Left lung (tissue), 10 donors: ENCODE results near the gene MRPS26. TPM values are rescaled to one million over a fixed set of nuclear protein-coding genes. Genes with fewer than 3 reads are reported as not detected.

Source experiments
- ATAC-seq: fragments of 200-7000 bp; cut with Tn5 transposase; one replicate; pipeline ENCODE4 v1.9.1; 2020; ENCODE audit warnings: moderate library complexity
- DNase-seq, 4 donors: peaks; one replicate each; pipeline ENCODE4 v3.0.0-alpha.2; 2013 to 2020
- H3K27ac ChIP-seq, 2 donors: fragments of 200-600 bp; sonication (generic) in 1 of 2; one replicate each; pipeline versions ENCODE4 v1.5.0 to v1.8.0; 2020 to 2021
- H3K27me3 ChIP-seq, 2 donors: fragments of 200-600 bp; sonication (generic) in 1 of 2; one replicate each; pipeline versions ENCODE4 v1.5.0 to v1.8.0; 2020 to 2021
- H3K36me3 ChIP-seq, 2 donors: fragments of 200-600 bp; sonication (generic) in 1 of 2; one replicate each; pipeline versions ENCODE4 v1.5.0 to v1.8.0; 2020 to 2021
- H3K4me1 ChIP-seq, 2 donors: fragments of 200-600 bp; one replicate each; pipeline ENCODE4 v1.8.0; 2021
- H3K4me3 ChIP-seq, 2 donors: fragments of 200-600 bp; sonication (generic) in 1 of 2; one replicate each; pipeline versions ENCODE4 v1.5.0 to v1.8.0; 2020 to 2021; ENCODE audit warnings: mild to moderate bottlenecking in 1 of 2
- H3K9me3 ChIP-seq, 2 donors: fragments of 200-600 bp; sonication (generic) in 1 of 2; one replicate each; pipeline versions ENCODE4 v1.5.0 to v1.8.0; 2020 to 2021
- CTCF ChIP-seq, 2 donors: fragments of 200-600 bp; sonication (generic) in 1 of 2; IDR thresholded peaks; one replicate each; pipeline versions ENCODE4 v1.5.0 to v1.8.0; 2021; ENCODE audit warnings: antibody characterized with exemption in 2 of 2
- intact Hi-C, 2 donors: fragments of 100-400 bp; cut with DNase I; formaldehyde crosslinking; loops; one replicate each; pipeline versions ENCODE4 v1.11.2 to v1.14.2; 2022
- polyA plus RNA-seq, 6 donors: library from polyadenylated mRNA; unstranded; fragments of 120-200 nt; gene quantifications; one replicate each; pipeline ENCODE4 v1.2.1, GENCODE V29; 2013; ENCODE audit not compliant: insufficient read length in 6 of 6
- total RNA-seq, 2 donors: library from RNA; stranded (reverse); fragmentation: NEBNext Ultra II Directional; extraction: Animal tissue kit (Norgen Biotek cat#: 25700); gene quantifications; one replicate each; pipeline ENCODE4 v1.2.1, GENCODE V29; 2021
- donor health status: DM: no; HTN: yes; CAD: no.
- donor health status: DM: no; HTN: no; CAD: no.

MRPS26 gene
- total and polyA plus RNA-seq, 8 donors: 36.0 to 57.0 (median 47.2) TPM

- H3K9me3 ChIP-seq: no peaks in the 10 kb centered on the region
- TF ChIP-seq CTCF (IDR thresholded peaks at IDR 0.05): no peak
- no peaks in the 10 kb centered on the region for H3K36me3 ChIP-seq
- intact Hi-C loops: no loop called here
- H3K27me3 ChIP-seq: peaks cover 35 to 68% of the 10 kb centered on the region in 2 donors
- H3K27ac ChIP-seq: no peak overlapping the region
- no peak overlapping the region for H3K4me3 ChIP-seq
- H3K4me1 ChIP-seq: peaks cover 4 to 18% of the 10 kb centered on the region in 2 donors
- DNase-seq (no peak), ATAC-seq (no peak)
These were observed 42.2 kb downstream of the MRPS26 start for GRCh38 chr20:3088031-3088430.

- Histone ChIP-seq H3K9me3 (no peaks in the 10 kb centered on the region), H3K4me1 (peaks cover 0 to 20% of the 10 kb centered on the region in 2 donors), H3K36me3 (no peaks in the 10 kb centered on the region), H3K4me3 (no peak overlapping the region), H3K27ac (no peak overlapping the region), H3K27me3 (peaks cover 25 to 69% of the 10 kb centered on the region in 2 donors)
- intact Hi-C loops: no loop called here
- TF ChIP-seq CTCF (IDR thresholded peaks at IDR 0.05): no peak
- no peak for DNase-seq
- no peak for ATAC-seq
These were observed 44.7 kb downstream of the MRPS26 start for GRCh38 chr20:3090565-3090964.

GRCh38 chr20:3092611-3093379, 46.9 kb downstream of the MRPS26 start:
- ATAC-seq: peak; percentile 57
- intact Hi-C loops: no loop called here
- peak overlapping the region; percentile 14 to 17 for H3K4me3 ChIP-seq

GRCh38 chr20:3093861-3094361, 48.1 kb downstream of the MRPS26 start:
- Histone ChIP-seq H3K36me3 (no peaks in the 10 kb centered on the region), H3K4me1 (peaks cover 0 to 20% of the 10 kb centered on the region in 2 donors), H3K27me3 (peaks cover 25 to 66% of the 10 kb centered on the region in 2 donors), H3K9me3 (no peaks in the 10 kb centered on the region), H3K27ac (no peak overlapping the region), H3K4me3 (no peak overlapping the region)
- intact Hi-C loops: no loop called here
- no peak for DNase-seq
- TF ChIP-seq CTCF (IDR thresholded peaks at IDR 0.05): no peak
- no peak for ATAC-seq

More at GRCh38 chr20:3092611-3093379, 46.9 kb downstream of the MRPS26 start:
- Histone ChIP-seq H3K27me3 (peaks cover 25 to 68% of the 10 kb centered on the region in 2 donors), H3K4me1 (peaks cover 0 to 20% of the 10 kb centered on the region in 2 donors), H3K36me3 (no peaks in the 10 kb centered on the region), H3K27ac (no peak overlapping the region), H3K9me3 (no peaks in the 10 kb centered on the region)
- no peak for TF ChIP-seq CTCF (IDR thresholded peaks at IDR 0.05)
- peak in 2 of 4 donors; percentile 37 to 54 for DNase-seq

- TF ChIP-seq CTCF (IDR thresholded peaks at IDR 0.05): no peak
- no peak overlapping the region for H3K27ac ChIP-seq
- no peaks in the 10 kb centered on the region for H3K9me3 ChIP-seq
- ATAC-seq: no peak
- H3K27me3 ChIP-seq: peaks cover 25 to 66% of the 10 kb centered on the region in 2 donors
- no peak overlapping the region for H3K4me3 ChIP-seq
- peaks cover 0 to 20% of the 10 kb centered on the region in 2 donors for H3K4me1 ChIP-seq
- intact Hi-C loops: no loop called here
- no peak for DNase-seq
- no peaks in the 10 kb centered on the region for H3K36me3 ChIP-seq
These were observed 49.2 kb downstream of the MRPS26 start for GRCh38 chr20:3094848-3095629.
